PC-3 (cell line): ENCODE measurements around the gene P2RX3. TPM values are rescaled to one million over a fixed set of nuclear protein-coding genes. Genes with fewer than 3 reads are reported as not detected.

Experiments
- ATAC-seq: fragments of 200-7000 bp; cut with Tn5 transposase; 2 replicates; pipeline ENCODE4 v1.9.1; 2020; ENCODE audit warnings: mild to moderate bottlenecking, moderate library complexity
- BruUV-seq: library from RNA; stranded (reverse); fragments of 400-500 nt; replicated peaks from 2 replicates; lab custom pipeline; 2021; lab: Mats Ljungman, UMichigan
- CTCF ChIA-PET: fragments of 300-600 bp; sonication (Branson Sonifier 250); formaldehyde crosslinking; loops from one replicate; lab custom pipeline; 2022; ENCODE audit warnings: antibody characterized with exemption; lab: Charles Lee
- POLR2A ChIA-PET: fragments of 300-600 bp; sonication (Branson Sonifier 250); formaldehyde crosslinking; loops from one replicate; lab custom pipeline; 2022; ENCODE audit warnings: antibody characterized with exemption; ENCODE audit not compliant: unreplicated experiment; lab: Charles Lee
- DNase-seq: peaks from one replicate; pipeline ENCODE4 v3.0.0-alpha.2; 2015
- H2AFZ ChIP-seq: fragments of 300-600 bp; sonication (generic); 2 replicates; pipeline ENCODE4 v1.6.0; 2016; ENCODE audit warnings: antibody characterized with exemption, low read length
- H3F3A ChIP-seq: fragments of 300-600 bp; sonication (generic); one replicate; pipeline ENCODE4 v1.6.0; 2017; ENCODE audit warnings: antibody characterized with exemption, low read length, control low read depth, mild to moderate bottlenecking; ENCODE audit not compliant: unreplicated experiment
- H3K27ac ChIP-seq: fragments of 300-600 bp; sonication (generic); 2 replicates; pipeline ENCODE4 v1.5.1; 2016; ENCODE audit warnings: mild to moderate bottlenecking, low read length
- H3K27me3 ChIP-seq: fragments of 300-600 bp; sonication (generic); 2 replicates; pipeline ENCODE4 v1.6.1; 2016; ENCODE audit warnings: low read length, mixed read lengths
- H3K36me3 ChIP-seq: fragments of 300-600 bp; sonication (generic); 2 replicates; pipeline ENCODE4 v1.6.1; 2016; ENCODE audit warnings: low read depth, mixed run types, low read length, mixed read lengths
- H3K4me1 ChIP-seq: fragments of 300-600 bp; sonication (generic); 2 replicates; pipeline ENCODE4 v1.5.1; 2016; ENCODE audit warnings: low read length; ENCODE audit not compliant: insufficient read depth
- H3K4me2 ChIP-seq: fragments of 300-600 bp; sonication (generic); 2 replicates; pipeline ENCODE4 v1.6.0; 2016; ENCODE audit warnings: low read length
- H3K4me3 ChIP-seq: fragments of 300-600 bp; sonication (generic); 2 replicates; pipeline ENCODE4 v1.5.1; 2016; ENCODE audit warnings: mild to moderate bottlenecking, low read length, mixed read lengths
- H3K79me2 ChIP-seq: fragments of 300-600 bp; sonication (generic); 2 replicates; pipeline ENCODE4 v1.6.1; 2017; ENCODE audit warnings: low read length, mixed read lengths
- H3K9ac ChIP-seq: fragments of 300-600 bp; sonication (generic); 2 replicates; pipeline ENCODE4 v1.6.0; 2016; ENCODE audit warnings: mild to moderate bottlenecking, low read length
- H3K9me2 ChIP-seq: fragments of 300-600 bp; sonication (generic); replicated peaks from 2 replicates; pipeline ENCODE4 v1.6.1; 2016; ENCODE audit warnings: mixed run types, low read length, mixed read lengths
- H3K9me3 ChIP-seq: fragments of 300-600 bp; sonication (generic); 2 replicates; pipeline ENCODE4 v1.6.1; 2016; ENCODE audit warnings: low read length, mixed read lengths
- H4K20me1 ChIP-seq: fragments of 300-600 bp; sonication (generic); 2 replicates; pipeline ENCODE4 v1.6.1; 2016; ENCODE audit warnings: low read length, mixed read lengths
- EZH2 ChIP-seq: fragments of 300-600 bp; sonication (generic); IDR thresholded peaks from one replicate; pipeline ENCODE4 v1.6.1; 2017; ENCODE audit warnings: antibody characterized with exemption, mild to moderate bottlenecking, low read length; ENCODE audit not compliant: unreplicated experiment
- EZH2phosphoT487 ChIP-seq: fragments of 300-600 bp; sonication (generic); IDR thresholded peaks from 2 replicates; pipeline ENCODE4 v1.6.1; 2018; ENCODE audit warnings: mild to moderate bottlenecking, antibody characterized with exemption, low read length, borderline replicate concordance
- intact Hi-C: fragments of 100-400 bp; cut with micrococcal nuclease; formaldehyde crosslinking; loops from 2 replicates; pipeline ENCODE4 v1.9.0; 2023
- total RNA-seq: library from RNA; depleted of rRNA; stranded (reverse); fragments of >200 nt; gene quantifications from 2 replicates; pipeline ENCODE4 v1.2.3, GENCODE V29; 2014
- TF ChIP-seq, protein P1 (sequence below): fragments of 300-600 bp; sonication (generic); conservative IDR thresholded peaks from 2 replicates; pipeline ENCODE4 v1.5.1; 2017; ENCODE audit warnings: antibody characterized with exemption, low read depth, mild to moderate bottlenecking, low read length

Gene P2RX3
- total RNA-seq, 1 experiment from 2014 or later, result not detected

DNA sequence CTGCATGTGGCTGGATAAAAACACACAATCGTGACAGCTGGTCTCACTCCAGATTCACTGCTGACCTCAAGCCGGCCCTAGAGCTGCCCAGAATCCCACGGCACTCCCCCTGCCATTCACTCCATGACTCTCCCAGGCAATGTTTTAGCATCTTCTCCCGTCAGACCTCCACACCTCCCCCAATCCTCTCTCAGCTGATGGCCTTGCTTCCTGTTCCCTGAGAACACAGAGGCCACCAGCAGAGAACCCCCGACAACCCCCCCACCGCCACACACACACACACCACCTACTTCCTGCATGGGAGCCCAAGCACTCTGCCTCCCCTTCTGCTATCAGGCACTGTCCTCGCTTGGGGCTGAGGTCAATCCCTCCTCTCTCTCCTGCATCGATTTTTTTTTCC, 22.7 kb upstream of the P2RX3 start:
- DNase-seq (no peak), ATAC-seq (no peak)
- CTCF ChIA-PET, result no interaction called here
- Histone ChIP-seq H3K27me3 (no peaks in the 10 kb centered on the region), H3K9ac (no peak overlapping the region), H3K9me3 (no peaks in the 10 kb centered on the region), H2AFZ (no peak overlapping the region), H3K9me2 (no peaks in the 10 kb centered on the region), H3F3A (no peaks in the 10 kb centered on the region), H3K79me2 (peaks cover 16% of the 10 kb centered on the region), H3K4me2 (no peak overlapping the region), H3K4me1 (peaks cover 16% of the 10 kb centered on the region), H3K36me3 (peaks cover 46% of the 10 kb centered on the region), H3K4me3 (no peak overlapping the region), H4K20me1 (peaks cover 5% of the 10 kb centered on the region; the same call in 1 of the 2 replicates), H3K27ac (no peak overlapping the region)
- no TSS peak for BruUV-seq
- intact Hi-C loops, result no loop called here
- POLR2A ChIA-PET, result no interaction called here
- TF ChIP-seq, protein P1, sequence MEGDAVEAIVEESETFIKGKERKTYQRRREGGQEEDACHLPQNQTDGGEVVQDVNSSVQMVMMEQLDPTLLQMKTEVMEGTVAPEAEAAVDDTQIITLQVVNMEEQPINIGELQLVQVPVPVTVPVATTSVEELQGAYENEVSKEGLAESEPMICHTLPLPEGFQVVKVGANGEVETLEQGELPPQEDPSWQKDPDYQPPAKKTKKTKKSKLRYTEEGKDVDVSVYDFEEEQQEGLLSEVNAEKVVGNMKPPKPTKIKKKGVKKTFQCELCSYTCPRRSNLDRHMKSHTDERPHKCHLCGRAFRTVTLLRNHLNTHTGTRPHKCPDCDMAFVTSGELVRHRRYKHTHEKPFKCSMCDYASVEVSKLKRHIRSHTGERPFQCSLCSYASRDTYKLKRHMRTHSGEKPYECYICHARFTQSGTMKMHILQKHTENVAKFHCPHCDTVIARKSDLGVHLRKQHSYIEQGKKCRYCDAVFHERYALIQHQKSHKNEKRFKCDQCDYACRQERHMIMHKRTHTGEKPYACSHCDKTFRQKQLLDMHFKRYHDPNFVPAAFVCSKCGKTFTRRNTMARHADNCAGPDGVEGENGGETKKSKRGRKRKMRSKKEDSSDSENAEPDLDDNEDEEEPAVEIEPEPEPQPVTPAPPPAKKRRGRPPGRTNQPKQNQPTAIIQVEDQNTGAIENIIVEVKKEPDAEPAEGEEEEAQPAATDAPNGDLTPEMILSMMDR, result no peak
- TF ChIP-seq EZH2, result no peak
- no peak for TF ChIP-seq EZH2phosphoT487

DNA sequence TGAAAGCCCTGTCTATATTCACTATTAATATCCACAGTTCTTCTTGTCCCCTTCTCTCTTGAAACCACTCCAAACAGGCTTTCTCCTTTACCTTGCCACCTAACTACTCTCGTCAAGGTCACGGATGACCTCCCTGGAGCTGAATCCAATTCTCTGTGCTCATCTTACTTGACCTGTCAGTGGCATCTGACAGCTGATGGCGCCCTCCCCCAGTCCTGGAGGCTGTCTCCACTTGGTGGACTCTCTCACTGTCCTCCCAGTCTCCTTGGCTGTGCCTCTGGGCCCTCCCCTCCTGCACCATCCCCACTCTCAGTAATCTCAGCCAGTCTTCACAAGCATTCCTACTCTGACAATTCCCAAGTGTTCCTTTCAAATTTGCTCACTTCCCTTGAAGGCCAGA, 22.1 kb upstream of the P2RX3 start:
- Histone ChIP-seq H3K4me3 (no peak overlapping the region), H3K79me2 (peaks cover 17% of the 10 kb centered on the region), H3K4me2 (no peak overlapping the region), H3K27me3 (no peaks in the 10 kb centered on the region), H3K36me3 (peaks cover 44% of the 10 kb centered on the region), H3K4me1 (peaks cover 14% of the 10 kb centered on the region), H3K27ac (no peak overlapping the region), H3K9me3 (no peaks in the 10 kb centered on the region), H4K20me1 (peaks cover 11% of the 10 kb centered on the region; the same call in 1 of the 2 replicates), H3F3A (no peaks in the 10 kb centered on the region), H3K9me2 (no peaks in the 10 kb centered on the region), H3K9ac (no peak overlapping the region), H2AFZ (no peak overlapping the region)
- no TSS peak for BruUV-seq
- POLR2A ChIA-PET, result no interaction called here
- intact Hi-C loops, result no loop called here
- ATAC-seq, result no peak
- TF ChIP-seq EZH2, result no peak
- no peak for TF ChIP-seq EZH2phosphoT487
- TF ChIP-seq, protein P1, result no peak
- CTCF ChIA-PET, result no interaction called here
- DNase-seq, result no peak

DNA sequence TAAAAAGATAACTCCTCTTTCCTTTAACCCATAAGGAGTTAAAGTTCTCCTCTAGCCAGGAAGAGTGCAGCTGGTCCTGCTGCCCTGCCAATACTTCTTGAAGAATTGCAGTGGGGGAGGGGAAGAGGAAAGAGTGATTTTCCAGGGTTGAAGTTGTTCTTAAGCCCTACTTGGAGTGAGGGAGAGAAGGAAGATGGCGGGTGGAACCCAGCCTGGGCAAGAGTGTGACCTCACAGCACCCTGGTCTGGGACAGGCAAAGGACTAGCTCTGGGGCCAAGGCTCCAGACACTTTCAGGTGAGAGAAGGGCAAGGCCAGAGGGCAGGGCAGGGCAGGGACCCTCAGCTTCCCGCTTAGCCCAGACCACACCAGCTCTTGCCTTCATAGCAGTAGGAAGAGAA, 20.0 kb upstream of the P2RX3 start:
- H3K27ac ChIP-seq, result no peak overlapping the region
- intact Hi-C loops, result no loop called here
- no peaks in the 10 kb centered on the region for H3K27me3 ChIP-seq
- CTCF ChIA-PET, result no interaction called here
- no peak overlapping the region for H3K4me3 ChIP-seq
- no peaks in the 10 kb centered on the region for H3K9me3 ChIP-seq
- H3K4me1 ChIP-seq, result peaks cover 25% of the 10 kb centered on the region
- ATAC-seq (no peak), DNase-seq (no peak)
- TF ChIP-seq, protein P1, result no peak
- TF ChIP-seq EZH2, result no peak
- no peak for TF ChIP-seq EZH2phosphoT487
- H3K79me2 ChIP-seq, result peaks cover 32% of the 10 kb centered on the region
- no TSS peak for BruUV-seq
- no peak overlapping the region for H3K4me2 ChIP-seq
- H3F3A ChIP-seq, result peaks cover 6% of the 10 kb centered on the region
- no peak overlapping the region for H3K9ac ChIP-seq
- POLR2A ChIA-PET, result no interaction called here
- peaks cover 14% of the 10 kb centered on the region; the same call in 1 of the 2 replicates for H4K20me1 ChIP-seq
- no peak overlapping the region for H2AFZ ChIP-seq
- no peaks in the 10 kb centered on the region for H3K9me2 ChIP-seq
- peaks cover 42% of the 10 kb centered on the region for H3K36me3 ChIP-seq
